AG04449 (cell line): ENCODE data around the gene HEPN1.
A peak's percentile ranks its signal among the peaks of the same experiment; 100 is the strongest.

ENCODE experiments used
- CTCF ChIA-PET: fragments of 350-600 bp; formaldehyde crosslinking; extraction: SDS; loops from one replicate; lab custom pipeline; 2021; ENCODE audit warnings: antibody characterized with exemption; lab: Yijun Ruan, JAX
- POLR2A ChIA-PET: fragments of 400-600, 350-600 bp; formaldehyde crosslinking; extraction: SDS; loops from one replicate; lab custom pipeline; 2020; ENCODE audit warnings: antibody characterized with exemption, inconsistent platforms; lab: Yijun Ruan, JAX
- DNase-seq: peaks from one replicate; pipeline ENCODE4 v3.0.0-alpha.2; 2010; ENCODE audit warnings: low read depth, low spot score
- H3K4me3 ChIP-seq: 2 replicates; pipeline ENCODE4 v1.5.1; 2011; ENCODE audit warnings: low read depth, mild to moderate bottlenecking, control low read depth, low read length
- TF ChIP-seq, protein P1 (sequence below): IDR thresholded peaks from one replicate; pipeline ENCODE4 v1.5.1; 2011; ENCODE audit warnings: mild to moderate bottlenecking, moderate library complexity, low read length, control low read depth, inconsistent platforms; ENCODE audit not compliant: insufficient read depth; ENCODE audit errors: missing control alignments

The HEPN1 gene

GRCh38 chr11:124873951-124874350 lies 45.1 kb upstream of the HEPN1 start:
- POLR2A ChIA-PET, result interaction anchor here (0.6 kb wide), 1 partner anchor 35 kb away, joined by 3 read pairs; no protein-coding TSS in a partner anchor
- TF ChIP-seq, protein P1, sequence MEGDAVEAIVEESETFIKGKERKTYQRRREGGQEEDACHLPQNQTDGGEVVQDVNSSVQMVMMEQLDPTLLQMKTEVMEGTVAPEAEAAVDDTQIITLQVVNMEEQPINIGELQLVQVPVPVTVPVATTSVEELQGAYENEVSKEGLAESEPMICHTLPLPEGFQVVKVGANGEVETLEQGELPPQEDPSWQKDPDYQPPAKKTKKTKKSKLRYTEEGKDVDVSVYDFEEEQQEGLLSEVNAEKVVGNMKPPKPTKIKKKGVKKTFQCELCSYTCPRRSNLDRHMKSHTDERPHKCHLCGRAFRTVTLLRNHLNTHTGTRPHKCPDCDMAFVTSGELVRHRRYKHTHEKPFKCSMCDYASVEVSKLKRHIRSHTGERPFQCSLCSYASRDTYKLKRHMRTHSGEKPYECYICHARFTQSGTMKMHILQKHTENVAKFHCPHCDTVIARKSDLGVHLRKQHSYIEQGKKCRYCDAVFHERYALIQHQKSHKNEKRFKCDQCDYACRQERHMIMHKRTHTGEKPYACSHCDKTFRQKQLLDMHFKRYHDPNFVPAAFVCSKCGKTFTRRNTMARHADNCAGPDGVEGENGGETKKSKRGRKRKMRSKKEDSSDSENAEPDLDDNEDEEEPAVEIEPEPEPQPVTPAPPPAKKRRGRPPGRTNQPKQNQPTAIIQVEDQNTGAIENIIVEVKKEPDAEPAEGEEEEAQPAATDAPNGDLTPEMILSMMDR, result no peak
- CTCF ChIA-PET, result interaction anchor here (0.6 to 3.2 kb wide), 7 partner anchors 8 to 198 kb away, joined by 3 to 56 read pairs (median 4); partner anchors contain the start of gene ROBO3
- no peak for DNase-seq
- H3K4me3 ChIP-seq, result no peak overlapping the region

- no peak overlapping the region for H3K4me3 ChIP-seq
- POLR2A ChIA-PET, result interaction anchor here (0.6 kb wide), 1 partner anchor 36 kb away, joined by 3 read pairs; no protein-coding TSS in a partner anchor
- CTCF ChIA-PET, result interaction anchor here (0.6 to 4.5 kb wide), 5 partner anchors 8 to 59 kb away, joined by 3 to 78 read pairs (median 32); partner anchors contain the start of genes ROBO3 and ROBO4
- no peak for DNase-seq
- TF ChIP-seq, protein P1, result no peak
Observed at GRCh38 chr11:124874571-124875255, 44.3 kb upstream of the HEPN1 start.

DNA sequence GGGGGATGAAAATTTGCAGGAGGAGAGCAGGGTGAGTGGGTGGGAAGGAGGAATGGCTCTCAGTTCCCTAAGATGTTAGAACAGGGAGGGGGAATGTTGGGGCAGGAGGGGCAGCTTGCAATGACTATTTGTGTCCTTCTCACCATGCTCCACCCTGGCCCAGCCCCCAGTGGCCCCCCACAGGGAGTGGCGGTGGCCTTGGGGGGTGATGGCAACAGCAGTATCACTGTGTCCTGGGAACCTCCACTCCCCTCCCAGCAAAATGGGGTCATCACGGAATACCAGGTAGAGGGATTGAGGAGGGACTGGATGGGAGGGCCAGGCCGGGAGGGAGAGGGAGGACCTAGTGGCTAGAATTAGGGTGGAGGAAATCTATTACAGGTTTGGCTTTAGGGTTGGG lies 43.6 kb upstream of the HEPN1 start:
- peak overlapping the region; percentile 72 for H3K4me3 ChIP-seq
- no peak for DNase-seq
- ChIA-PET CTCF (interaction anchor here (1.2 to 4.5 kb wide), 23 partner anchors 9 to 232 kb away, joined by 3 to 78 read pairs (median 12); partner anchors contain the start of genes CCDC15, HEPACAM, MSANTD2 and ROBO3), POLR2A (interaction anchor here (1.3 to 1.5 kb wide), 3 partner anchors 14 to 78 kb away, joined by 5 to 17 read pairs (median 11); partner anchors contain the start of genes CCDC15 and ROBO4)
- TF ChIP-seq, protein P1, result no peak

DNA sequence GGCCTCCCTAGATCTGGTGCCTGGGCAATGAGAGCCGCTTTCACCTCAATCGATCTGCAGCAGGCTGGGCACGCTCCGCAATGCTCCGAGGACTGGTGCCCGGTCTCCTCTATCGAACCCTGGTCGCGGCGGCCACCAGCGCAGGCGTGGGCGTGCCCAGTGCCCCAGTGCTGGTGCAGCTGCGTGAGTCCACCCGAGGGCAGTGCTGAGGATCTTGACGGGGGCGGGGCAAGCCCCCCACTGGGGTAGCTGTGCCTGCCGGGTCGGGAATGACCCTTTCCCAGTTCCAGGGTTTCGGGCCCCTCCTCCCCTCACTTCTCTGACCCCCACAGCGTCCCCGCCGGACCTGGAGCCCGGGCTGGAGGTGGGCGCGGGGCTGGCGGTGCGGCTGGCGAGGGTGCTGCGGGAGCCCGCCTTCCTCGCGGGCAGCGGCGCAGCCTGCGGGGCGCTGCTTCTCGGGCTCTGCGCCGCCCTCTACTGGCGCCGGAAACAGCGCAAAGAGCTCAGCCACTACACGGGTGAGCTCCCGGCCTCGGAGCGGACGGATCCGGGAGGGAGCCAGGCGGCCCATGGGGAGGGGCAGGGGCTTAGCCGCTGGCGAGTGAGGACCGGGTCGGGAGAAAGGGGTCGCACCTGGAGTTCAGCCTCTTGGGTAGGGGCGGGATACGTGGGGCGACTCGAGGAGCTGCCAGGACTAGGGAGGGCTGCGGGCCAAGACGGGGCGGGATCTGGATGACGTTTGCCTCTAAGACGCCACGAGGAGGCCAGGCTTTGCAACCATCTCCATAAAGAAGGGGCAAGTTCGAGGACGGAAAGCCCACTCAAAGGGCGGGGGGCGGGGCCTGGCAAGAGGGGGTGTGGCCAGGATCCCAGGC lies 42.9 kb upstream of the HEPN1 start:
- ChIA-PET CTCF (interaction anchor here (0.6 to 4.5 kb wide), 52 partner anchors 8 to 388 kb away, joined by 3 to 78 read pairs (median 4); partner anchors contain the start of genes CCDC15, HEPACAM, MSANTD2 and ROBO3), POLR2A (interaction anchor here (0.7 to 1.5 kb wide), 11 partner anchors 11 to 207 kb away, joined by 3 to 17 read pairs (median 3); partner anchors contain the start of genes CCDC15 and ROBO4)
- DNase-seq, result peak; percentile 53
- peak overlapping the region; percentile 72 for H3K4me3 ChIP-seq
- TF ChIP-seq, protein P1, result peak; percentile 94

- ChIA-PET CTCF (interaction anchor here (0.6 to 4.5 kb wide), 52 partner anchors 7 to 387 kb away, joined by 3 to 78 read pairs (median 4); partner anchors contain the start of genes CCDC15, HEPACAM, MSANTD2 and ROBO3), POLR2A (interaction anchor here (0.7 to 1.5 kb wide), 11 partner anchors 10 to 208 kb away, joined by 3 to 17 read pairs (median 3); partner anchors contain the start of genes CCDC15 and ROBO4)
- DNase-seq, result no peak
- TF ChIP-seq, protein P1, result no peak
- peak overlapping the region; percentile 72 for H3K4me3 ChIP-seq
Observed at GRCh38 chr11:124876818-124877630, 42.0 kb upstream of the HEPN1 start.
